HG02623 (cell line): ENCODE measurements around the gene MAGEA8.
"Not testable (repeated sequence)": the region's sequence is repeated elsewhere in the genome, so short reads cannot be mapped to it uniquely, and the experiment has no call there.

Source experiments
- ATAC-seq: cut with Tn5 transposase; IDR thresholded peaks from one replicate; pipeline ENCODE4 v1.9.1; 2021; ENCODE audit warnings: moderate library complexity; ENCODE audit not compliant: unreplicated experiment

MAGEA8 gene, protein sequence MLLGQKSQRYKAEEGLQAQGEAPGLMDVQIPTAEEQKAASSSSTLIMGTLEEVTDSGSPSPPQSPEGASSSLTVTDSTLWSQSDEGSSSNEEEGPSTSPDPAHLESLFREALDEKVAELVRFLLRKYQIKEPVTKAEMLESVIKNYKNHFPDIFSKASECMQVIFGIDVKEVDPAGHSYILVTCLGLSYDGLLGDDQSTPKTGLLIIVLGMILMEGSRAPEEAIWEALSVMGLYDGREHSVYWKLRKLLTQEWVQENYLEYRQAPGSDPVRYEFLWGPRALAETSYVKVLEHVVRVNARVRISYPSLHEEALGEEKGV

DNA sequence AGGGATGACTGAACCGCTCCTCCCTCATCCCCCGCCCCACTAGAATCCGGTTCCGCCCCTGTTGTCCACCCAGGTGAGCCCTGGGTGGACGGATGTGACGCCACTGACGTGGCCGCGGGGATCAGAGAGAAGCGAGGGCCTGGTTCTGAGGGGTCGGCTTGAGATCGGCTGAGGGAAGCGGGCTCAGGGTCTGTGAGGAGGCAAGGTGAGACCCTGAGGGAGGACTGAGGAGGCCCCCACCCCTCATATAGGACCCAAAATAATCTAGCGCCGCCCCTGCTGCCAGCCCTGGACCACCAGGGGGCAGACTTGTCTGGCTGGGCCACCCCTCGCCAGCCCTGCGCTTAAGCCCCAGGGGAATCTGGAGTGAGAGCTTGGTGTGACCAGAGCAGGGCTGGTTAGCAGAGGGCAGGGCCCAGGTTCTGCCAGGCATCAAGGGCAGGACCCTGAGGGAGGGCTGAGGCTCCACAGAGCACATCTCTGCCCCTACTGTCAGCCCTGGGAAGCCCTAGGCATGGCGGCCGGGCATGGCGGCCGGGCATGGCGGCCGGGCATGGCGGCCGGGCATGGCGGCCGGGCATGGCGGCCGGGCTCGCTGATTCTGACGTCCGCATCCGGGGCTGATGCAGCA, at the start of gene MAGEA8:
Gene MAGEA8, plus strand, starts transcription at position 103 of the 631 bp plus-strand sequence. CDS start 3,090 bp downstream, outside the sequence.
- no peak for ATAC-seq

DNA sequence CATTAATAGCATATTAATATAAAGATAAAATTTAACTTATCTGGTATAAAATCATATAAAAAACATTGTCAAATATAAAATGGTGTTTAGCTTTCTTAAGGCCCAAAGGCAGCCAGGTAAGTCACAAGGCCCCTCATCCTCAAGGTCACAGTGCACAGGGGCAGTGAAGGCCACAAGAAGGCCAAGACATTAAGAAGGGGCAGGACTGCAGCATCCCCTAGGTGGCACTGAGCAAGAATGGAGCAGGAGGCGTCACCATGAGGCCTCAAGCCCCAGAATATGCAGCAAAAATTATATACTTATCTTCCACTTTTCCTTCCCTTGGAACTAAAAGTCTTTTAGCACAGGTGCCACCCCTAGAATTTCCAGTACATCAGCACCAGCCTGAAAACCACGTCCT, 49.5 kb upstream of the MAGEA8 start:
- ATAC-seq = no peak

DNA sequence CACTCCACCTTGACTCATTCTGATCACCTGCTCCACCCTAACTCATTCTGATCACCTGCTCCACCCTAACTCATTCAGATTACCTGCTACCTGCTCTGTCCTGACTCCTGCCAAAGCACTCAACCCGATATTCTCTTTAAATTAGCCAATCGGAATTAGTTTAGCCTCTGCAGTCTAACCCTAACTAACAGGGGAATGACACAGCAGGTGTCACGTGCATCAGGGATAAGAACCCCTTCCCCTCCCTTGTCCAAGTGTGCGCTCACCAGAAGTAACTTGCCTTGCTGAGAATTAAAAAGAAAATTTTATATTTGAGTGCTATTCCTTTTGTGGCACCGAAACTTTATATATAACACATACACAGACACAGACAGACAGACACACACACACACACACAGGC, 44.3 kb upstream of the MAGEA8 start:
- not testable (repeated sequence) for ATAC-seq

DNA sequence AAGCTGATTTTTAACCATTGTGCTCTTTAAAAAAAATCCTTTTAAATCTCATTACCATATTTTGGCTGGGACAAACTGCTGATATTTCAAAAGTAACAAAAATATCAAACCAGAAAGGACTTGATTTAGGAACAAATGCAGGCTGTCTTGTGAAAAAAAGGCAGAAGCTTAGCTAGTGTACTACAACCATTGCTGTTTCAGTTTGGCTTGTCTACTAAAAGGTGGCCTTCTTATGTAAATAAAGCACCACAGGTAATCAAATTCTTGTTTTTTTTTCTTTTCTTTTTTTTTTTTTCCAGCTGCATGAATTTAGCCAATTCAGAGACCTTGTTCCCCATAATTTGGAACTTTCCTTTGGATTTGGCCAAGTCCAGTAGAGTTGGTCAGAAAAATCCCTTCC, 43.8 kb upstream of the MAGEA8 start:
- no peak for ATAC-seq

DNA sequence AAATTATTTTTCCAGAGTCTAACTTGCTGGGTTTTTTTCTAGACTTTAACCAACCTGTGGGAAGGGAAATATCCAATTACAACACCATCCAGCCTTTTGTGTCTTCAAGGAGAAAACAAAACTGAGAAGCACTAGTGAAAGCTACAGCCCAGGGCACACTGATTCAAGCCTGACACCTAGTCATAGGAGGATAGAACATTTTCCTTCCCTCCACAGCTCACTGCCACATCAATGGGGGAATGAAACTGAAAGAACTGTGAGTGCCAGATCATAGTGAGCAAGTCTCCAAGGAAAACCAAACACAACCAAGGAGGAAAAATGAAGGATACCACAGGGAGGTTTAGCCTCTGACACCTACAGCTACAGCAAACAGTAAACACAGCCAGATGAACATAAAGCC, 43.3 kb upstream of the MAGEA8 start:
- no peak for ATAC-seq

DNA sequence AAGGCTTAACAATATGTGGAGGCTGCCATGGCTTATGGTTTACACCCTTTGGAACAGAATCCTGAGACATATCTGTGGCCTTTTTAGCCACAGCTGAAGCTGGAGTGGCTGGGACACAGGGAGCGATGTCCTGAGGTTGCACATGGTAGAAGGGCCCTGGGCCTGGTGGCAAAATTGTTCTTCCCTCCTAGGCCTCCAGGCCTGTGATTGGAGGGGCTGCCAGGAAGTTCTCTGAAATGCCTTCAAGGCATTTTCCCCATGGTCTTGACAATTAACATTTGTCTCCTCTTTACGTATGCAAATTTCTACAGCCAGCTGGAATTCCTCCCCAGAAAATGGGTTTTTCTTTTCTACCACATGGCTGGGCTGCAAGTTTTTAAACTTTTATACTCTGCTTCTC, 39.1 kb upstream of the MAGEA8 start:
- no peak for ATAC-seq

DNA sequence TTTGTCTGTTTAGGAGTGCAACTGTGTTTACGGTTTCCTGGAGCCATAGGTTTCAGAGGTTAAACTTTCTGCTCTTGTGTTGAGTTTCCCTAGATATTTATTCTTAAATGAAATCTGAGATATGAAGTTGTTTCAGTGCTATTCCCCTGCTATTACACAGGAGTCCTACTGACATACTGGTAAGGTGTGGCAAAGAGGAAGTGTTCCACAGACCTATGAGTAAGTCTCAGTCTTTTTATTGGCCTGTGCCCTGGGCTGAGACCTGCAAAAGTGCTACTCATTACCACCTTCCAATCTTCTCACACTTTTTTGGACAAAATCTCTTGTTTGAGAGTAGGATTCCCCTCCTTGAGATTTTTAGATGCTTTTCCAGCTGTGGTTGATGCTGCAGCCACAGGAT, 35.6 kb upstream of the MAGEA8 start:
- no peak for ATAC-seq

DNA sequence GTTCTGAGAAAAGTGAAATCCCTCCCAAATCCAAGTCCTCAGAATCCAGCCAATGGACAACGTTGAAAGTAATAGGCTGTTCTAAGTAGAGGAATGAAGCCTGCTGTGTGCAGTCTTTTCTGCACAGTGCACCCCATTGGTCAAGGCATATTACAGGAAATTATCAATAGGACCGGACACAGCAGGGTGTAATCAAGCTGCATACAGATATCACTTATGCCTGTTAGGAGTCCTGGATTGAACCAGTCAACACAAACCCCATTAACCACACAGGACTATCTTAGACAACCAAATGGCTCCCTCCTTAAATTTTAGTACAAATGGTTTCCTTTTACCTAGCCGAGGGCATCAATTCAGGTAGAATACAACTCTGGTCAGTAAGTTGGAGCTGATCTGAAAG, 34.2 kb upstream of the MAGEA8 start:
- no peak for ATAC-seq

DNA sequence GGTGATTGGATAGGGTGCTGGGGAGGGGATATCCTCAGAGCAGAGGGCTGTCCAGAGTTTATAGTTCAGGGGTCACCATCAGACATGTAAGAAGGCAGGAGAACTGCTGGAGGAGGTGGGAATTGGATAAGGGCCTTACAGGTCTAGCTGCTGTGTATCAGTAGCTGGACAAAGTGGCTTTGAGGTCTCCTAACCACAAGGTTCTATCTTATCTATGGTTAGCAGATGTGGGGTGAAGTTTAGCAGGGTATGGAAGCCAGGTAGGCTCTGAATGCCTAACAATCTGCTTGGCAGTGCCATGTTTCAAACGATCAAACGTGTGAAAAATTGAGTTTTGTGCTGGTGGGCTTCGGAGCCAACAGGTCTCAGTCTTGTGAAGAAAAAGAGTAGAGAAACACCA, 32.1 kb upstream of the MAGEA8 start:
- no peak for ATAC-seq

DNA sequence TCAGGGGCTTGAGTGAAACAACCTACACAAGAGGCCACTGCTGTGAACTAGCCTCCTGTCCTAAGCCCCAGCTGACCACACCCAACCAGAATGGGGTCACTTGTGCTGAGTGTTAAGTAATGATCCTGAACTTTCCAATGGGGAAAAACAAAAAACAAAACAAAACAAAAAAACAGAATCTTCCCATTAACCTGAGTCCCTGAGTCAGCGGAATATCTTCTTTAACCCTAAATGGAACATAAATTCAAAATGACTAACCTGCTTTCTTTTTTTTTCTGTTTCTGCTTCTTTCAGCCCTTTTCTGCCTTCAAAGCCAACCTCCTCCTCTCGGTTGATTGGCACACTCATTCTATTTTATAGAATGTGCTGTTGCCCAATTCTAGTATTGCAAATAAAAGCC, 31.2 kb upstream of the MAGEA8 start:
- no peak for ATAC-seq

DNA sequence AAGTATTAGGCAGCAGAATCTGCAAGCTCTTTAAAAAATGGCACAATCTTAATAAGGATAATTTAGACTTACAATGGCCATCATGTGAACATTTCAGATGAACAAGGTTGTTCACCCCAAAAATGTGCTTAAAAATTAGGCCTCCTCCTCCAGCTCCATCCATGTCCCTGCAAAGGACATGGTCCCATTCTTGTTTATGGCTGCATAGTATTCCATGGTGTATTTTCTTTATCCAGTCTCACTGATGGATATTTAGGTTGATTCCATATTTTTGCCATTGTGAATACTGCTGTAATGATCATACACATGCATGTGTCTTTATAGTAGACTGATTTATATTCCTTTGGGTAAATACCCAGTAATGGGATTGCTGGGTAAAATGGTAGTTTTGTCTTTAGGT, 29.1 kb upstream of the MAGEA8 start:
- no peak for ATAC-seq

DNA sequence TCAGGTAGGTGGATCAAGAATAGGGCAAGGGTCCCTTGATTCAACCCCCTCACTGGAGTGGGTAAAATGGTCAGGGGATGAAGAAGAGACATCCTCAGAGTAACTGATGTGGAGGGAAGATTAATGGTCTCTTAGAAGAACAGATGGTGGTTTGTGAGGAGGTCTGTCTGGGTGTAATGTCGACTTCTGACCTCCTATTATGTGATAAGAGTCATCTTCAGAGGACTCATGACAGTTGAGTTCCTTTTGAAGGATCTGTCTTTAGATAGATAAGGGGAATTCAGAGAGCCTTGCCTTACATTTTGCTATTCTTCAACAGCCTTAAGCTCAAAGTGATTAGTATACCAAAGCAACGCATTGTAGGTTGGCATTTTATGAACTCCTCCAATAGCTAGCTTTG, 27.1 kb upstream of the MAGEA8 start:
- ATAC-seq = no peak

DNA sequence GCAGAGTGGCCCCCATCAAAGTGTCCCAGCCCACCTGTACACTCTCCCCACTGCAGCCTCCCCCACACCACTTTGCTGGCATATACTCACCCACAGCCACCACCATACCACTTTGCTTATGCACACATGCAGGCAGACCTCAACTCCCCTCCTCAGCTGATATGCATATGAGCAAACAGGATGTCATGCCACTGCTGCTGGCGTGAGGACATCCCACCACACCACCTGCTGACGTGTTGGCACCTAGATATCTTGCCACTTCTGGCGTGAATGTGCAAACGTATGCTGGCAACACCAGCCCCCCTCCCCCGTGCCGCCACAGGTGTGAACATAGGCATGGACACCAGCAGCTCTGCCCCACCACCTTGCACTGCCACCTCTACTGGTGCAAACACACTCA, 22.4 kb upstream of the MAGEA8 start:
- ATAC-seq = no peak

DNA sequence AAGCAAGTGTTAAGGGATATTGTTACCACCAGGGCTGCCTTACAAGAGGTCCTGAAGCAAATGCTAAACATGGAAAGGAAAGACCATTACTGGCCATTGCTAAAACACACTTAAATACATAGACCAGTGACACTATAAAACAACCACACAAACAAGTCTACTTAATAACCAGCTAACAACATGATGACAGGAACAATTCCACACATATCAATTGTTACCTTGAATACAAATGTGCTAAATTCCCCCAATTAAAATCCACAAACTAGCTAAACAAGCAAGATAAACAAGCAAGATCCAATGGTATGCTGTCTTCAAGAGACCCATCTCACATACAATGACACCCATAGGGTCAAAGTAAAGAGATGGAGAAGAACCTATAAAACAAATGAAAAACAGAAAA, 20.5 kb upstream of the MAGEA8 start:
- ATAC-seq = no peak

DNA sequence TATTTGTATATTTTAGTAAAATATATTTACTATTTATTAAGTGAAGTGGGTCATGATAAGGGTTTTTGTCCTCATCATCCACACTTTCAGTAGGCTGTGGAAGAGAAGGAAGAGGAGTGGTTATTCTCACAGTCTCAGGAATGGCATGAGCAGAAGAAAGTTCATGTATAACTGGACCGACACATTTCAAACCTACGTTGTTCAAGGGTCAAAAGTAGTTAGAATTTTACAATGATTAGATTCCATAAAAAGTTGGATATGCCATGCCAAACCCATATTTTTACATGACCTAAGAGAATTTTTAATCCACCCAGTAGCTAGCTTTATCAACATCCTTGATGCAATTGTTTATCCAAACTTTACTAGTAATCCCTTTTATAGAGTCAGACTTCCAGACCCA, 15.6 kb upstream of the MAGEA8 start:
- ATAC-seq = no peak

DNA sequence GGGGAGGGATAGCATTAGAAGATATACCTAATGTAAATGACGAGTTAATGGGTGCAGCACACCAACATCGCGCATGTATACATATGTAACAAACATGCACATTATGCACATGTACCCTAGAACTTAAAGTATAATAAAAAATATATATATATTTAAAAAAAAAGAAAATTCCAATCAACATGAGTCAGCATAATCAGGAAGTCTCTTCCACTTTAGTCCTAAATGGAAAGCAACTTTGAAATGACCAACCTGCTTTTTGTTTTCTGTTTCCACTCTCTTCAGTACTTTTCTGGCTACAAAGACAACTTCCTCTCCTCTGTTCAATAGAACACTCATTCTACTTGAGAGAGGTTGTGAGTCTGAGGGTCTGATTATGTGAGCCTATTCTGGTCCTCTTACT, 13.5 kb upstream of the MAGEA8 start:
- ATAC-seq = no peak

DNA sequence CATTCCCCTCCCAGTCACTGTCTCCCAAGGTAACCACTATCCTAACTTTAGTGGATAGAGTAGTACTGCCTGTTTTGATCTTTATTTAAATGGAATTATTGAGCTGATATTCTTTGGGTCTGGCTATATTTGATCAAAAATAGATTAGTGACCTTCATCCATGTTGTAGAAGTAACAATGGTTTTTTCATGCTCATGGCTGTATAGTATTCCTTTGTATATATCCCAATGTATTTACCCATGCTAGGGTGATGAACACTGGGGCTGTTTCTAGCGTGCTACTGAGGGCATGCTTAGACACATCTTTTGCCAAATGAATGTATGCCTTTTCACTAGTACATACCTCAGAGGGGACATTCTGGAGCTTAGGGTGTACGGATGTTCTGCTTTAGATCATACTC, 10.1 kb upstream of the MAGEA8 start:
- ATAC-seq = no peak

DNA sequence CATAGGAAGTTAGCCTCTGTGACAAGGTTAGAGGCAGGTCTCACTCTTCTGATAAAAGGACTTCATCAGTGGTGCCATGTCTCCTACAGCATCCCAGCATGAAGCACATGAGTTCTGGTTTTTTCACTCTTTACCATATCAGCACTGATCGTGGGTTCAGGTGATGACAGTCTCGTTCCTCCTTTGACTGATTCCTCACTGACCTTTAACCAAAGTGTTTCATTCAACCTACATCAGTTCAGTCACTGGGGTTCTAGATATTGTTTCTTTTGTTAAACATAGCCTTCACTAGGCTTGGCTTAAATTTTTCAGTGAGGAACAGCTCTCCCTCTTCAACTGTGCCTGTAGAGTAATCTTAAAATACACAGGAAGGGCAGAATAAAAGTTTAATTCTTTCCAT, 9.6 kb upstream of the MAGEA8 start:
- no peak for ATAC-seq

DNA sequence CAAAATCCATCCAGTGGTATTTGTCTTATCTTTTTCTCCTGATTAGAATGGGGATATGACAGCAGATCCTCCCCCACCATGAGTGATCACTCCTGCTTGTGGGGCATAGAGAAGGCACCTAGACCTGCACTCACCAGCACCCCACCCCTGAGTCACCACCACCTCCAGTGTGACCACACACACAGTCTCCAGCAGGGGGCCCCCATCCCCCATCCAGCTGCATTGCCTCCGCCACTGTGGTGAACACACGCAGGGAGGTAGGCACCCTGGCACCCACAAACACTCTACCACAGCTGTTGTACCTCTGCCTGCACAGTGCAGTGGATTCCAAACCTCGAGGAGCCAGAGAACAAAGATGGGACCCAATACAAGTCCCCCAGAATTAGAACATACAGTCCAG, 9.0 kb upstream of the MAGEA8 start:
- ATAC-seq = peak; percentile 78

DNA sequence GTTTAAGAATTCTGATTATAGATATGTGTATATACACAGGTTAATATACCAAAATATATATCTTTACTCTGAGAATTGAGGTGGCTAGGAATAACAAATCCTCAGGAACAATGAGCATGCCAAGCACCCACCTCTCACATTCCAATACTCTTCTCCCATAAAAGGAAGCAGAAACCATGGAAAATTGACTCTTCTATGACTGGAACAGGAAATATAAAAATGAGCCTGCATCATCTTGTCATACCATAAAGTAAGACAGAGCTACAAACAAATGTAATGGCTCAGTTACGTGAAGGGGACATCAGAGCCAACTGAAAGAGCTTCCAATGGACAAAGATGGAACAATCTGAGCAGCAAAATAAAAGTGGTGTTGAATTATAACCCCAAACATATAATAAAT, 3.8 kb upstream of the MAGEA8 start:
- ATAC-seq = no peak

DNA sequence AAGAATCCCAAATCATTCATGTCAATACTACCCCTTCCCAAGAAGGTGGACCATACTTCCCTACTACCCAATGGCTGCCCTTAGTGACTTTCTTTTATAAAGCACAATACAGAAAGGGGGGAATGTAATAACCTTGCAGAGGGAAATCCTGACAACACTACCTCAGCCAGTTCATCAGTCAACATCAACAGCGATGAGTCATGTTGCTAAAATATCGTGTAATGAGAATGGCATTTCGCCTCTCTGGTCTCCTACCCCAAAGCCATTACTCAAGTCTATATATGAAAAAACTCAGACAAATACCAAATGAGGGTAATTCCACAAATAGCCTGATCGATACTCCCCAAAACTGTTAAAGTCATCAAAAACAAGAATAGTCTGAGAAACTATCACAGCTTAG, 3.3 kb upstream of the MAGEA8 start:
- ATAC-seq = no peak

DNA sequence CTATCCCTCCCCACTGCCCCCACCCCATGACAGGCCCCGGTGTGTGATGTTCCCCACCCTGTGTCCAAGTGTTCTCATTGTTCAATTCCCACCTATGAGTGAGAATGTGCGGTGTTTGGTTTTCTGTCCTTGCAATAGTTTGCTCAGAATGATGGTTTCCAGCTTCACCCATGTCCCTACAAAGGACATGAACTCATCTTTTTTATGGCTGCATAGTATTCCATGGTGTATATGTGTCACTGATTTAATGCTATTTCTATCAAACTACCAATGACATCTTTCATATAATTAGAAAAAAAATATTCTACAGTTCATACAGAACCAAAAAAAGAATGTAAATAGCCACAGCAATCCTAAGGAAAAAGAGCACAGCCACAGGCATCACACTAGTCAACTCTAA, 9.8 kb downstream of the MAGEA8 start:
- ATAC-seq = not testable (repeated sequence)

DNA sequence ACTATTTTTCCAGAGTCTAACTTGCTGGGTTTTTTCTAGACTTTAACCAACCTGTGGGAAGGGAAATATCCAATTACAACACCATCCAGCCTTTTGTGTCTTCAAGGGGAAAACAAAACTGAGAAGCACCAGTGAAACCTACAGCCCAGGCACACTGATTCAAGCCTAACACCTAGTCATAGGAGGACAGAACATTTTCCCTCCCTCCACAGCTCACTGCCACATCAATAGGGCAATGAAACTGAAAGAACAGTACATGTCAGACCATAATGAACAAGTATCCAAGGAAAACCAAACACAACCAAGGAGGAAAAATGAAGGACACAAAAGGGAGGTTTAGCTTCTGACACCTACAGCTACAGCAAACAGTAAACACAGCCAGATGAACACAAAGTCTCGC, 17.6 kb downstream of the MAGEA8 start:
- ATAC-seq = no peak
